ENCODE data around the gene BMPR1A.

DNA sequence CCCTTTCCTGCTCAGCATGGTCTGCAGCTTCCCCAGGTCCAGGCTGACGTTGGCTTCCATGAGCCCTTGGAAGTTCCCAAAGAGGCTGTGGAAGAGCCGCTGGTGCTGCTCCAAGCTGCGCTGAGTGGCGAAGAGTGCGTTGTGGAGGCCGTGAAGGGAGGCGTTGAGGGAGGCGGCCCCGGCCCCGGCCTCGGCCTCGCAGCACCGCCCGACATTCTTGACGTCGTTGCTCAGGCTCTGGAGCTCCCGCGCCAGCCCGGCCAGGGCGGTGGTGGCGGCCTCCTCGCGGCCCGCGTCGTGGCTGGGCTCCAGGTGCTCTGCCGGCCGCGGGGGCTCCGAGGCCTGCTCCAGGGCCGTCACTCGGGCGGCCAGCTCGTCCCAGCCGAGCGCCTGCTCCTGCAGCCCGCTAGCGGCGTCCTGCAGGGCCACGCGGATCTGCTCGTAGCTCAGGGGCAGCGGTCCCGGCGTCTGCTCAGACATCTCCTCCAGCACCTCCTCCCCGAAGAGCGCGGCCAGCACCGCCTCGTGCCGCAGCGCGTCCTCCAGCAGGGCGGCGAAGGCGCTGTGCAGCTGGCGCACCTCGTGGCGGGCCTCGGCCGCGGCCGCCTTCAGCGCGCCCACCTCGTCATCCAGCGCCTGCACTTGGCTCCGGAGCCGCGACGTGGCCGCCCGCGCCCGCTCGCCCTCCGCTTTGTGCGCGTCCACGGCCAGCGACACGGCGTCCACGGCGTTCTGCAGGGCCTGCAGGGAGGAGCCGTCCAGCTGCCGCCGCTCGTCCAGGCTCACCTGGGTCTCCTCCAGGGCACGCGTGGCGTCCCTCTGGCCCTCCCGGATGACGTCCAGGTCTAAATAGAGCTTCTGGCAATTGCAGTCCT lies 186.3 kb downstream of the BMPR1A start:
- TF ChIP-seq, protein P1, sequence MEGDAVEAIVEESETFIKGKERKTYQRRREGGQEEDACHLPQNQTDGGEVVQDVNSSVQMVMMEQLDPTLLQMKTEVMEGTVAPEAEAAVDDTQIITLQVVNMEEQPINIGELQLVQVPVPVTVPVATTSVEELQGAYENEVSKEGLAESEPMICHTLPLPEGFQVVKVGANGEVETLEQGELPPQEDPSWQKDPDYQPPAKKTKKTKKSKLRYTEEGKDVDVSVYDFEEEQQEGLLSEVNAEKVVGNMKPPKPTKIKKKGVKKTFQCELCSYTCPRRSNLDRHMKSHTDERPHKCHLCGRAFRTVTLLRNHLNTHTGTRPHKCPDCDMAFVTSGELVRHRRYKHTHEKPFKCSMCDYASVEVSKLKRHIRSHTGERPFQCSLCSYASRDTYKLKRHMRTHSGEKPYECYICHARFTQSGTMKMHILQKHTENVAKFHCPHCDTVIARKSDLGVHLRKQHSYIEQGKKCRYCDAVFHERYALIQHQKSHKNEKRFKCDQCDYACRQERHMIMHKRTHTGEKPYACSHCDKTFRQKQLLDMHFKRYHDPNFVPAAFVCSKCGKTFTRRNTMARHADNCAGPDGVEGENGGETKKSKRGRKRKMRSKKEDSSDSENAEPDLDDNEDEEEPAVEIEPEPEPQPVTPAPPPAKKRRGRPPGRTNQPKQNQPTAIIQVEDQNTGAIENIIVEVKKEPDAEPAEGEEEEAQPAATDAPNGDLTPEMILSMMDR (conservative IDR thresholded peaks at IDR 0.05; ENCODE audit: low read depth, low read length): no peak
- no peak for TF ChIP-seq MXI1 (IDR thresholded peaks at IDR 0.05; ENCODE audit: borderline replicate concordance, low read depth, low read length)
- TF ChIP-seq POLR2A (IDR thresholded peaks at IDR 0.05; ENCODE audit: low read depth, low read length): no peak
- no peak for TF ChIP-seq RAD21 (IDR thresholded peaks at IDR 0.05; ENCODE audit: low read length)
- TF ChIP-seq, protein P2, sequence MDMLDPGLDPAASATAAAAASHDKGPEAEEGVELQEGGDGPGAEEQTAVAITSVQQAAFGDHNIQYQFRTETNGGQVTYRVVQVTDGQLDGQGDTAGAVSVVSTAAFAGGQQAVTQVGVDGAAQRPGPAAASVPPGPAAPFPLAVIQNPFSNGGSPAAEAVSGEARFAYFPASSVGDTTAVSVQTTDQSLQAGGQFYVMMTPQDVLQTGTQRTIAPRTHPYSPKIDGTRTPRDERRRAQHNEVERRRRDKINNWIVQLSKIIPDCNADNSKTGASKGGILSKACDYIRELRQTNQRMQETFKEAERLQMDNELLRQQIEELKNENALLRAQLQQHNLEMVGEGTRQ (IDR thresholded peaks at IDR 0.05; ENCODE audit: low read depth, low read length): no peak
- TF ChIP-seq MAZ (IDR thresholded peaks at IDR 0.05; ENCODE audit: borderline replicate concordance, low read depth, low read length): no peak
- no peak for TF ChIP-seq CEBPB (IDR thresholded peaks at IDR 0.05; ENCODE audit: low read depth, low read length)
- TF ChIP-seq RCOR1 (IDR thresholded peaks at IDR 0.05; ENCODE audit: insufficient replicate concordance, low read length): no peak
- TF ChIP-seq, protein P3, sequence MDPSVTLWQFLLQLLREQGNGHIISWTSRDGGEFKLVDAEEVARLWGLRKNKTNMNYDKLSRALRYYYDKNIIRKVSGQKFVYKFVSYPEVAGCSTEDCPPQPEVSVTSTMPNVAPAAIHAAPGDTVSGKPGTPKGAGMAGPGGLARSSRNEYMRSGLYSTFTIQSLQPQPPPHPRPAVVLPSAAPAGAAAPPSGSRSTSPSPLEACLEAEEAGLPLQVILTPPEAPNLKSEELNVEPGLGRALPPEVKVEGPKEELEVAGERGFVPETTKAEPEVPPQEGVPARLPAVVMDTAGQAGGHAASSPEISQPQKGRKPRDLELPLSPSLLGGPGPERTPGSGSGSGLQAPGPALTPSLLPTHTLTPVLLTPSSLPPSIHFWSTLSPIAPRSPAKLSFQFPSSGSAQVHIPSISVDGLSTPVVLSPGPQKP (IDR thresholded peaks at IDR 0.05; ENCODE audit: borderline replicate concordance, low read depth, low read length): no peak
- TF ChIP-seq BHLHE40 (IDR thresholded peaks at IDR 0.05; ENCODE audit: low read depth, low read length): no peak
- no peak for TF ChIP-seq SMC3 (IDR thresholded peaks at IDR 0.05; ENCODE audit: low read depth, low read length)
- no peak for TF ChIP-seq MAFK (IDR thresholded peaks at IDR 0.05; ENCODE audit: low read depth, low read length)
- TF ChIP-seq RFX5 (IDR thresholded peaks at IDR 0.05; ENCODE audit: low read depth, low read length): no peak
- no peak for TF ChIP-seq FOS (IDR thresholded peaks at IDR 0.05; ENCODE audit: low read depth, low read length)
